Ishikawa (cell line): Measurements from ENCODE around the gene CD74.

Experiments
- CEBPB ChIP-seq: IDR thresholded peaks from 2 replicates; pipeline ENCODE4 v1.6.1; 2012
- CREB1 ChIP-seq: IDR thresholded peaks from 2 replicates; pipeline ENCODE4 v1.6.1; 2012; ENCODE audit warnings: low read depth
- EGR1 ChIP-seq: IDR thresholded peaks from 2 replicates; pipeline ENCODE4 v1.6.1; 2012
- EP300 ChIP-seq: IDR thresholded peaks from 2 replicates; pipeline ENCODE4 v1.6.1; 2012; ENCODE audit warnings: borderline replicate concordance
- FOXM1 ChIP-seq: IDR thresholded peaks from 2 replicates; pipeline ENCODE4 v1.6.1; 2012; ENCODE audit warnings: low read depth, borderline replicate concordance
- NFIC ChIP-seq: IDR thresholded peaks from 2 replicates; pipeline ENCODE4 v1.6.1; 2012
- RAD21 ChIP-seq: IDR thresholded peaks from 2 replicates; pipeline ENCODE4 v1.6.1; 2012; ENCODE audit warnings: low read depth
- TAF1 ChIP-seq: IDR thresholded peaks from 2 replicates; pipeline ENCODE4 v1.6.1; 2012; ENCODE audit warnings: low read depth, mild to moderate bottlenecking
- TCF12 ChIP-seq: IDR thresholded peaks from 2 replicates; pipeline ENCODE4 v1.6.1; 2012; ENCODE audit warnings: low read depth
- TEAD4 ChIP-seq: IDR thresholded peaks from 2 replicates; pipeline ENCODE4 v1.6.1; 2012
- USF1 ChIP-seq: IDR thresholded peaks from 2 replicates; pipeline ENCODE4 v1.6.1; 2012
- YY1 ChIP-seq: IDR thresholded peaks from 2 replicates; pipeline ENCODE4 v1.6.1; 2012; ENCODE audit warnings: low read depth
- ZBTB7A ChIP-seq: IDR thresholded peaks from 2 replicates; pipeline ENCODE4 v1.6.1; 2012; ENCODE audit warnings: low read depth
- TF ChIP-seq, protein P1 (sequence below): IDR thresholded peaks from 2 replicates; pipeline ENCODE4 v1.6.1; 2012
- TF ChIP-seq, protein P2 (sequence below): IDR thresholded peaks from 2 replicates; pipeline ENCODE4 v1.6.1; 2012; ENCODE audit warnings: low read depth, mild to moderate bottlenecking

Gene CD74

GRCh38 chr5:150402229-150402773 is 10.4 kb downstream of the CD74 start:
- TF ChIP-seq CEBPB = no peak
- no peak for TF ChIP-seq ZBTB7A
- TF ChIP-seq EP300 = no peak
- TF ChIP-seq NFIC = no peak
- no peak for TF ChIP-seq TCF12
- no peak for TF ChIP-seq CREB1
- no peak for TF ChIP-seq USF1
- TF ChIP-seq, protein P1, sequence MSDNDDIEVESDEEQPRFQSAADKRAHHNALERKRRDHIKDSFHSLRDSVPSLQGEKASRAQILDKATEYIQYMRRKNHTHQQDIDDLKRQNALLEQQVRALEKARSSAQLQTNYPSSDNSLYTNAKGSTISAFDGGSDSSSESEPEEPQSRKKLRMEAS = no peak
- no peak for TF ChIP-seq TAF1
- TF ChIP-seq, protein P2, sequence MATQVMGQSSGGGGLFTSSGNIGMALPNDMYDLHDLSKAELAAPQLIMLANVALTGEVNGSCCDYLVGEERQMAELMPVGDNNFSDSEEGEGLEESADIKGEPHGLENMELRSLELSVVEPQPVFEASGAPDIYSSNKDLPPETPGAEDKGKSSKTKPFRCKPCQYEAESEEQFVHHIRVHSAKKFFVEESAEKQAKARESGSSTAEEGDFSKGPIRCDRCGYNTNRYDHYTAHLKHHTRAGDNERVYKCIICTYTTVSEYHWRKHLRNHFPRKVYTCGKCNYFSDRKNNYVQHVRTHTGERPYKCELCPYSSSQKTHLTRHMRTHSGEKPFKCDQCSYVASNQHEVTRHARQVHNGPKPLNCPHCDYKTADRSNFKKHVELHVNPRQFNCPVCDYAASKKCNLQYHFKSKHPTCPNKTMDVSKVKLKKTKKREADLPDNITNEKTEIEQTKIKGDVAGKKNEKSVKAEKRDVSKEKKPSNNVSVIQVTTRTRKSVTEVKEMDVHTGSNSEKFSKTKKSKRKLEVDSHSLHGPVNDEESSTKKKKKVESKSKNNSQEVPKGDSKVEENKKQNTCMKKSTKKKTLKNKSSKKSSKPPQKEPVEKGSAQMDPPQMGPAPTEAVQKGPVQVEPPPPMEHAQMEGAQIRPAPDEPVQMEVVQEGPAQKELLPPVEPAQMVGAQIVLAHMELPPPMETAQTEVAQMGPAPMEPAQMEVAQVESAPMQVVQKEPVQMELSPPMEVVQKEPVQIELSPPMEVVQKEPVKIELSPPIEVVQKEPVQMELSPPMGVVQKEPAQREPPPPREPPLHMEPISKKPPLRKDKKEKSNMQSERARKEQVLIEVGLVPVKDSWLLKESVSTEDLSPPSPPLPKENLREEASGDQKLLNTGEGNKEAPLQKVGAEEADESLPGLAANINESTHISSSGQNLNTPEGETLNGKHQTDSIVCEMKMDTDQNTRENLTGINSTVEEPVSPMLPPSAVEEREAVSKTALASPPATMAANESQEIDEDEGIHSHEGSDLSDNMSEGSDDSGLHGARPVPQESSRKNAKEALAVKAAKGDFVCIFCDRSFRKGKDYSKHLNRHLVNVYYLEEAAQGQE = no peak
- no peak for TF ChIP-seq RAD21
- TF ChIP-seq FOXM1 = no peak

DNA sequence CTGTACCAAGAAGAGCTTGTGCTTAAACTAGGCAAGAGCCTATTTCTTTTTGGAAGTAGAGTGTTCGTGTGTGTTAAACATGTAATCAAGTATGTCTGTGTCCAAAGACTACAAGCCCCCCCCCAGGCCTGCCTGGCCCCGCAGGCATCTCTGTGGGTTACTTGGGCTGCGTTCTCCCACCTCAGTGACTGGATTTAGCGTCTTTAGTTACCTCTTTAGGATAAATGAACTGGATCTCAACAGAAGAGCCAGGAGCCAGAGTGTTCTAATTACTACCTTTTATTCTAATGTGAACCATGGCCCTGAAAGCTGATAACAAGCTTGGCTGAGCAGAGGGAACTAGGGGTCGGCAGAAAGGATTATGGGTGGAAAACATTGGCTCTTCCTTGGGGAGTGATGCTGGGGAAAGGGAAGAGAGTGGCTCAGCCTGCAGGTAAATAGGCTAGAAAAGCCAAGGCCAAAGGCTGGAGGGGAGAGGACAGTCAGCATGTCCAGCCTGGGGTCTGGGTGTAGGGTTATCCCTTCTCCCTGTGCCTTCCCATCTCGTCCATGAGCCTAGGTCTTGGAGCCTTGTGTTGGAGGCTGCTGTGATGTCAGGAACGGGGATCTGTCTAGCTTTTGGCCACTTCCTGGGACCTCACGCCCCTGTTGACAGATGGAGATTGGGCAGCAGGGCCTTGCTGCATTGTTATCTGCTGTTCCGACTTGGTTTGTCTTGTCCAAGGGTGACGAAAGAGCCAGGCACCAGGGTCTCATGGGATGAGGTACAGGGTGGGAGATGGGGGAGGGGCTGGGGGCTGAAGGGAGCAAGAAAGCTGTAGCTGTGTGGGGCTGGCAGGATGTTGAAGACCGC is 11.1 kb downstream of the CD74 start:
- TF ChIP-seq RAD21 = no peak
- no peak for TF ChIP-seq CREB1
- TF ChIP-seq, protein P2 = no peak
- TF ChIP-seq NFIC = no peak
- TF ChIP-seq ZBTB7A = no peak
- TF ChIP-seq TAF1 = no peak
- no peak for TF ChIP-seq EP300

DNA sequence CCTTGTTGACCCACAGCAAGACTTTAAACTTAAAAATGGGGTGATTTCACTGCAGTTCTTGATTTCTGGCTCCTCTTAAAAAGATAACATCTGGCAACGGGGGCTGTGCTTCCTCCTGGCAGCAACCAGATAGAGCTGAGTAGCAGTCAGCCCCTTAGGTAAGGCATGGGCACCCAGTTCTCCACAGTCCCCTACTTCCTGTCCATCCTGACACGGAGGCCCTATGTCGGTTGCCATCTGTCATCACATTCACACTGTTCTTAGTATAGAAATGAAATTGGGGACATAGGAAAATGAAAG is 11.7 kb downstream of the CD74 start:
- TF ChIP-seq RAD21 = no peak

- TF ChIP-seq FOXM1 (no peak), TCF12 (no peak), TAF1 (no peak), USF1 (no peak), CEBPB (no peak), CREB1 (no peak), EGR1 (no peak), NFIC (no peak), YY1 (no peak), RAD21 (no peak), EP300 (no peak), ZBTB7A (no peak), TEAD4 (no peak)
- TF ChIP-seq, protein P2 = no peak
- TF ChIP-seq, protein P1 = no peak
Observed at GRCh38 chr5:150400316-150401075, 12.2 kb downstream of the CD74 start.
